ENCODE data around the gene RSBN1L. TPM values are rescaled to one million over a fixed set of nuclear protein-coding genes. Genes with fewer than 3 reads are reported as not detected.

The RSBN1L gene
- total RNA-seq, 4 donors from 2014 or later, result 30.6 to 43.9 (median 36.9) TPM

DNA sequence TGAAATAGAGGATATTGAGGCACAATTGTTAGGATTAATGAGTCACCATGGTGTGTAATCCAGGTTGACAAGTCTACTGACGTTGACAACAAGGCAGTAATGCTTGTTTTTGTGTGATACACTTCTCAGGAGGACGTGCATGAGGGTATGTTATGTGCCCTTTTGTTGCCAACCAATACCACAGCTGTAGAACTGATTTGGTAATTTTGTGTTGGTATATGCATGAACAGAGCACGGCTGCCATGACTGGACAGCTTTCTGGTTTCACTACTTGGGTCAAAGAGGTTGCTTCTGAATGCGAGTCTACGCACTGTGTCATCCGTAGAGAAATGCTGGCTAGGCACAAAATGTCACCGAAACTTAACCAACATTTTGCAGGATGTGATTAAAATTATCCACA is 135.2 kb downstream of the RSBN1L start:
- H3K9me3 ChIP-seq, result no peaks in the 10 kb centered on the region
- H3K36me3 ChIP-seq, result no peaks in the 10 kb centered on the region
- 89 to 97% methylated on average over 7 of the region's 7 CpGs for WGBS, 2 donors
- DNase-seq, result no peak
- H3K27me3 ChIP-seq, result no peaks in the 10 kb centered on the region
- TF ChIP-seq CTCF (IDR thresholded peaks at IDR 0.05) (no peak), POLR2A (IDR thresholded peaks at IDR 0.05) (no peak)
- H3K27ac ChIP-seq, result no peak overlapping the region
- no peaks in the 10 kb centered on the region for H3K4me1 ChIP-seq
- H3K4me3 ChIP-seq (replicated peaks in 1 of 3), result no peak overlapping the region
- intact Hi-C loops (cut with DNase I), result no loop called here

DNA sequence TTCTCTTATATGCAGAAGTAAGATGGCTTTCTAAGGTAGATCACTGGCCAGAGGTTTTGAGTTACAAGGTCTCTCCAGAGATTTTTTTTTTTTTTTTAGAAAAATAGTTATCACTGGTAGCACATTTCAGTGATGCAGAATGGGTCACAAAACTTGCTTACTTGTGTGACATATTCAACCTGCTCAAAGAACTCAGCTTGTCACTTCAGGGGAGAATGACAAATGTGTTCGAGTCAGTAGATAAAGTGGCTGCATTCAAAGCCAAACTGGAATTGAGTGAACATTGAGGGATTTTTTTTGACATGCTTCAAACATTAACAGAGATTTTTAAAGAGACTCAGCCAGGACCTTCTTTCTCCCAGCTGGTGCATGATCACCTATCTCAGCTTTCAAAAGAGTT is 135.7 kb downstream of the RSBN1L start:
- intact Hi-C loops (cut with DNase I), result no loop called here
- no peaks in the 10 kb centered on the region for H3K9me3 ChIP-seq
- WGBS, 2 donors, result 82 to 86% methylated on average over 1 of the region's 1 CpG

More for the DNA sequence above, 135.7 kb downstream of the RSBN1L start:
- no peak for DNase-seq
- no peaks in the 10 kb centered on the region for H3K36me3 ChIP-seq
- H3K4me1 ChIP-seq, result no peaks in the 10 kb centered on the region
- H3K4me3 ChIP-seq (replicated peaks in 1 of 3), result no peak overlapping the region
- TF ChIP-seq POLR2A (IDR thresholded peaks at IDR 0.05) (no peak), CTCF (IDR thresholded peaks at IDR 0.05) (no peak)
- no peak overlapping the region for H3K27ac ChIP-seq
- H3K27me3 ChIP-seq, result no peaks in the 10 kb centered on the region

Other genes starting within 250 kb of the RSBN1L start
- 10 to 100 TPM; 58.5 to 72.6 (median 71.0) TPM for gene PTPN12, start 159.2 kb upstream of the RSBN1L start, total RNA-seq
- gene TMEM60, start 102.0 kb downstream of the RSBN1L start, total RNA-seq, result 10 to 100 TPM; 16.5 to 24.1 (median 17.2) TPM
- gene PHTF2, start 102.3 kb downstream of the RSBN1L start, total RNA-seq, result 10 to 100 TPM; 15.3 to 28.3 (median 25.3) TPM

Measured in thyroid gland (tissue), 4 donors.